Colonic mucosa (tissue), 4 donors: ENCODE results near the gene GPR108. TPM values are rescaled to one million over a fixed set of nuclear protein-coding genes. Genes with fewer than 3 reads are reported as not detected.

Source experiments
- DNase-seq: peaks from one replicate; pipeline ENCODE4 v3.0.0-alpha.2; 2020
- H3K27ac ChIP-seq: fragments of 200-600 bp; one replicate; pipeline ENCODE4 v1.8.0; 2021
- H3K27me3 ChIP-seq: fragments of 200-600 bp; one replicate; pipeline ENCODE4 v1.8.0; 2021
- H3K36me3 ChIP-seq: fragments of 200-600 bp; one replicate; pipeline ENCODE4 v1.8.0; 2021
- H3K4me1 ChIP-seq: fragments of 200-600 bp; one replicate; pipeline ENCODE4 v1.8.0; 2021; ENCODE audit warnings: mild to moderate bottlenecking
- H3K4me3 ChIP-seq: fragments of 200-600 bp; one replicate; pipeline ENCODE4 v1.8.0; 2021
- H3K9ac ChIP-seq, 2 donors: one replicate each; pipeline ENCODE4 v1.7.0; 2013; ENCODE audit warnings: control low read depth in 2 of 2, low read depth in 2 of 2, low read length in 2 of 2
- H3K9me3 ChIP-seq: fragments of 200-600 bp; one replicate; pipeline ENCODE4 v1.8.0; 2021
- CTCF ChIP-seq: fragments of 200-600 bp; IDR thresholded peaks from one replicate; pipeline ENCODE4 v1.8.0; 2022; ENCODE audit warnings: antibody characterized with exemption, mild to moderate bottlenecking
- intact Hi-C: fragments of 100-400 bp; cut with DNase I; formaldehyde crosslinking; loops from one replicate; pipeline ENCODE4 v1.14.1; 2022
- total RNA-seq, 2 donors: library from RNA; stranded (reverse); fragmentation: NEBNext Ultra II Directional in 1 of 2; extraction: Animal tissue kit (Norgen Biotek cat#: 25700) in 1 of 2; gene quantifications; one replicate each; pipeline ENCODE4 v1.2.1, GENCODE V29; 2021
- donor health status: healthy.
- donor health status: DM: no; HTN: no; CAD: no.
- donor health status: DM: no; HTN: no; CAD: no.

GPR108 gene
- total RNA-seq, 2 donors from 2014 or later: 92.0 to 109 TPM

GRCh38 chr19:6691342-6691741, 46.0 kb downstream of the GPR108 start:
- H3K36me3 ChIP-seq: no peaks in the 10 kb centered on the region
- no peak for DNase-seq
- TF ChIP-seq CTCF: no peak
- H3K4me3 ChIP-seq: no peak overlapping the region
- no peaks in the 10 kb centered on the region for H3K9me3 ChIP-seq
- no peaks in the 10 kb centered on the region for H3K4me1 ChIP-seq
- intact Hi-C loops: no loop called here
- no peak overlapping the region for H3K27ac ChIP-seq
- no peak overlapping the region for H3K9ac ChIP-seq
- no peaks in the 10 kb centered on the region for H3K27me3 ChIP-seq

GRCh38 chr19:6690160-6690885, 47.1 kb downstream of the GPR108 start:
- no peak overlapping the region for H3K27ac ChIP-seq
- H3K9me3 ChIP-seq: no peaks in the 10 kb centered on the region
- no peak overlapping the region for H3K9ac ChIP-seq
- TF ChIP-seq CTCF: no peak
- no peaks in the 10 kb centered on the region for H3K4me1 ChIP-seq
- intact Hi-C loops: no loop called here
- DNase-seq: no peak
- H3K36me3 ChIP-seq: no peaks in the 10 kb centered on the region
- no peak overlapping the region for H3K4me3 ChIP-seq
- no peaks in the 10 kb centered on the region for H3K27me3 ChIP-seq

- TF ChIP-seq CTCF: no peak
Observed at GRCh38 chr19:6687114-6687513, 50.3 kb downstream of the GPR108 start.

GRCh38 chr19:6686628-6686975, 50.8 kb downstream of the GPR108 start:
- no peaks in the 10 kb centered on the region for H3K4me1 ChIP-seq
- H3K9ac ChIP-seq: no peak overlapping the region
- DNase-seq: no peak
- intact Hi-C loops: no loop called here
- H3K27me3 ChIP-seq: no peaks in the 10 kb centered on the region
- TF ChIP-seq CTCF: no peak
- no peaks in the 10 kb centered on the region for H3K9me3 ChIP-seq
- no peak overlapping the region for H3K27ac ChIP-seq
- no peaks in the 10 kb centered on the region for H3K36me3 ChIP-seq
- H3K4me3 ChIP-seq: no peak overlapping the region

More at GRCh38 chr19:6687114-6687513, 50.3 kb downstream of the GPR108 start:
- Histone ChIP-seq H3K4me1 (no peaks in the 10 kb centered on the region), H3K27me3 (no peaks in the 10 kb centered on the region), H3K36me3 (no peaks in the 10 kb centered on the region), H3K9me3 (no peaks in the 10 kb centered on the region), H3K4me3 (no peak overlapping the region), H3K9ac (no peak overlapping the region), H3K27ac (no peak overlapping the region)
- intact Hi-C loops: no loop called here
- DNase-seq: no peak

- Histone ChIP-seq H3K27me3 (no peaks in the 10 kb centered on the region), H3K27ac (no peak overlapping the region), H3K9me3 (no peaks in the 10 kb centered on the region), H3K36me3 (no peaks in the 10 kb centered on the region), H3K9ac (no peak overlapping the region), H3K4me1 (no peaks in the 10 kb centered on the region), H3K4me3 (no peak overlapping the region)
- no peak for TF ChIP-seq CTCF
- intact Hi-C loops: no loop called here
- no peak for DNase-seq
Observed at GRCh38 chr19:6685962-6686627, 51.3 kb downstream of the GPR108 start.
